ENCODE measurements around the gene SEL1L3.

Gene SEL1L3

DNA sequence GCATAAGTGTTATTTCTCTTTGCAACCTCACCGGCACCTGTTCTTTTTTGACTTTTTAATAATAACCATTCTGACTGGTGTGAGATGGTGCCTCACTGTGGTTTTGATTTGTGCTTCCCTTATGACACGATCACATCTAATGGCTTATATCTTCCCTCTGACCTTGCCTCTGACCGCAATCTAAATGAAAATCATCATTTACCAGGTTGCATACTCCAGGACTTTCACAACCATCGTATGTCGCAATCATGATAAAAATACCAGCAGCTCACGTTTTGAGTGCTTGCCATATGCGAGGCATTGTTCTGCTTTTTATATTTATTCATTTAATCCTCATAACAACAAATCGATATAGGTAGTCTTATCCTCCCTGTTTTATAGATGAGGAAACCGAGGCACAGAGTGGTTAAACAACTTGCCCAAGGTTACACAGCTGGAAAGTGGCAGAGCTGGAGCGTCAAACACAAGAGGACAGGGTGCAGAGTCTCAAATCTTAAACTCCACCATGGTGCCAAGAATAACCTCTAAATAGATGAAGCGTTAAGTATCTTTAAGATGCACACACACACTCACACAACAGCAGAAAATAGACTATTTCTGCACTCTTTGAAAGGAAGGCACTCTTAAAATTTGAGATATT, 102.2 kb downstream of the SEL1L3 start:
- DNase-seq (ENCODE audit: extremely low spot score, insufficient read length, low read depth) (no peak), FAIRE-seq (no peak)

DNA sequence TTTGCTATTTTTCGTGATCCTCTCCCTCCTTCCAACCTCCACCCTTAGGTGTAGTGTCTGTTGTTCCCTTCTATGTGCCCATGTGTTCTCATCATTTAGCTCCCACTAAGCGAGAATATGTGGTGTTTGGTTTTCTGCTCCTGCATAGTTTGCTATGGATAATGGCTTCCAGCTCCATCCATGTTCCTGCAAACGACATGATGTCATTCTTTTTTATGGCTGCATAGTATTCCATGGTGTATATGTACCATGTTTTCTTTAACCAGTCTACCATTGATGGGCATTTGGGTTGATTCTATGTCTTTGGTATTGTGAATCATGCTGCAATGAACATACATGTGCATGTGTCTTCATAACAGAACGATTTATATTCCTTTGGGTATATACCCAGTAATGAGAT, 102.7 kb downstream of the SEL1L3 start:
- DNase-seq (ENCODE audit: extremely low spot score, insufficient read length, low read depth) (no peak), FAIRE-seq (no peak)

DNA sequence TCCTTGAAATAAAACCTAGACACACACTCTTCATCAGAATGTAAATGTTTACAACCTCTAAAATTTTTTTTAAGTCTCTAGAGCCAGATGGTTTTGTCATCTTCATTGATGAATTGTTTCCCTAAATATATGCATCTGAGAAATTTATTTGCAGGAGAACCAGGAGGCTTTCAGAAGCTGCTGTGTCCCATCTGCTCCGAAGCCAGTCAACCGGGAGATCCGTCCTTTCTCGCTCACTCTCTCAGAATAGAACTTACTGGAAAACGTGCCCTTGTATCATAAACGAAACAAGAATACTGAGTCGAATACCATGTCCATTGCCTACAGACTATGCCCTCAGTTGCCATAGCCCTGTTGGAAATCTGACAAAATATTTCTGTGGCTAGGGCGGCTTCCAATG, 103.7 kb downstream of the SEL1L3 start:
- FAIRE-seq: no peak
- DNase-seq (ENCODE audit: extremely low spot score, insufficient read length, low read depth): no peak

DNA sequence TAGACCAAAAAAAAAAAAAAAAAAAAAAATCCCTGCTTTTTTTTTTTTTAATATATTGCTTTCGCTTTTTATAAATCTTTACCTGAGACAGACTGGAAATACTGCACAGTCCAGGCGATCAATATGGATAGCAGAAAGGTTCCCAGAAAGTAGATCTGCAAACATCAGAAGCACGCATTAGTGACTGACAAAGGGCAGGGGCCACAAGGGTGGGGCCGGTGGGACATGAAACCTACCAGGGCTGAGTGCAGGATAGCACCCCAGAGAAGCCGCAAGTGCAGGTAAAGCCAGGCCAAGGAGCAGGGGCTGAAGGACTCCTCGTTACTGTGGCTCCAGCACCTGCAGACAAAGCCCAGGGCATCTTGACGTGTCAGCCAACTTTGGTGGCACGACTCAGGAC, 105.3 kb downstream of the SEL1L3 start:
- DNase-seq (ENCODE audit: extremely low spot score, insufficient read length, low read depth) (no peak), FAIRE-seq (no peak)

DNA sequence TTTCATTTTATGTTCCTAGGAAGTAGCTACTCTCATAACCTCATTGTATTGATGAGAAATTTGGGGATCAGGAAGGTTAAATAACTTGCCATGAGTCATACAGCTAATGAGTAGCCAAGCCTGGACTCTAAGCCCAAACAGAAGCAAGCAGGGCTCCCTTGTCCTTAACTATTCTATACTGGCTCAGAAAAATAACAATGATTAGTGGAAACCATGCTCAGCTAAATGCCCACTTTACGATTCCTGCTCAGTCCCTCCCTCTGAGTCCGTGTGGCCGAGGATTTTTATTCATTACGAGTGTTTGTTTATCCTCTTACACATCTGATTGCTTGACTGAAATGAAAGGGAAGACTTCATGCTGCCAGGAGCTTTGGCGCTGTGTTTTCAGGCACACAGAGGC, 106.3 kb downstream of the SEL1L3 start:
- DNase-seq (ENCODE audit: extremely low spot score, insufficient read length, low read depth) (no peak), FAIRE-seq (no peak)

DNA sequence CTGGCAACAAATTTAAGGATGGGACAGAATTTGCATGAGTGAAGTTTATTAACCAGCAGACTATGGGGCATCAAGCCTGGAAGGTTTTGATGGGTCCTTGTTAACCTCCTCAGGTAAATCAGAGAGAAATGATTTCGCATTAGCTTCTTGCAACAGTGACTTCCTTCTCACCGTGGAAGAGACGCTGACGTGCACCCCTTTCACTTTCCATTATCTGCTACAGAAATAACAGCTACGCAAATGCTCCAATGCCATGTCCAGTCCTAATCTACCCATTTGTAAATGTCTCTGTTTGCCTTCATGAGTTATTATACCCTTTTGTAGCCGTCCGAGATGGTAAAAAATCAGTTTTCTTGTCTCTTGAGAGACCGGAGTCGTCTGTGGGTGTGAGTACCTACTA, 106.9 kb downstream of the SEL1L3 start:
- no peak for DNase-seq (ENCODE audit: extremely low spot score, insufficient read length, low read depth)
- FAIRE-seq: no peak

DNA sequence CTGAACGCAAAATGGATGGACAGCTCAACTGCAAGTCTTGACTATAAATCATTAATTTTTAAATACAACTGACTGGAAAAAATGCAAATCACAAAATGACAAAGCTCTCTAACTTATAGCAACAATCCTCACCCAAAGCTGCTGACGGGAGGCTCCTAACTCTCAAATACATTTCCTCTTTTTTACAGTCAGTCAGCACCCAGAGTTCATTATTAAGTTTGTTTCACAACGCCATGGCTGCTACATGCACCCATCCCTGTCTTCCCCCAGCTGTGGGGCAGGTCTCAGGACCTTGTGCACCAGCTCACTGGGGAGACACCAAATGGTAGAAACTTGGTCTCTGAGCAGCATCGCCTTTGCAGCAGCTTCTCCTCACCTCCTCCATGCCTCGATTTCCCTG, 109.5 kb downstream of the SEL1L3 start:
- FAIRE-seq (no peak), DNase-seq (ENCODE audit: extremely low spot score, insufficient read length, low read depth) (no peak)

DNA sequence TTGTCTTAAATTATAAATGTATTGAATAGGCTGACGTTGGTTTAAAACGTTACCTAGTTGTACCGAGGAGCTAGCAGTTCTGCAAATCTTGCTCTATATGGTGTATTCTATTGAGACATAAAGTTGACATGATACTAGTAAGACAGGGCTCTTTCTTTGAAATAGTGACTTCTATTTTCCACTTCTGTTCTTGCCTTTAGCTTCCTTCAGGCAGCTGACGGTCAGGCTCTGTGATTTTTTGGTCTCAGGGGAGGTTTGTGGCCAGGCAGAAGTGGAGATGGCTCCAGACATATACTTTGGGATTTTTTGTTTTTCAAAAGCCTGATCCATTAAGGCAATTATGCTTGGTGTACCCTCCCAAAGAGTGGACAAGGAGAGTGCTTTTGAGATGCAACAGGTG, 111.9 kb downstream of the SEL1L3 start:
- DNase-seq (ENCODE audit: extremely low spot score, insufficient read length, low read depth) (no peak), FAIRE-seq (no peak)

DNA sequence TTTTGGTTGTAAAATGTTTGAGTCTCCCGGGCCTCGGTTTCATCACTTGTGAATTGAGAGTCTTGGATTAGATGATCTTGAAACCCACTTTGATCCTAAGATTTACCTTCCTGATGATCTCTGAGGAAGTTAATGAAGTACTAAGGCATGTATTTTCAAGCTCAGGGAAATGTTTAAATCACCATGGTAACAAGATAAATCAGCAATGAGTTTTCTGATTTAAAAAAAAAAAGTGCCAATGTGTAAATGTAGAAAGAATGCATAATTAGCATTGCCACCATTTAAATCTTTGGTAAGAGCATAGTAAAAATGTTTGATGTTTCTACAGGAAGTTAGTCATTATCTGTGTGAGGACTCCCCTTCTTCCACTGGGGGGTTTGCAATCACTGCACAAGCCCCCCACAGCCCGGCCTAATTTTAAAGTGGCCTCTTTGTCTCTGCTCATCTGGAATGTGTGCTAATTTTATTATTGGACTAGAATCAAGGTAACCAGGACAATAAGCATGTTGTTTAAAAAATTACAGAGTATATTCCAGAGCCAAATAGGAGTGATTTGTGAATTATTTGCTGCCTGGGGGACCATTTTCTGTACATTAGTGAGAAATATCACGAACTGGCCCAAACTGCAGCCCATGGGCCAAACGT, 113.5 kb downstream of the SEL1L3 start:
- FAIRE-seq (no peak), DNase-seq (ENCODE audit: extremely low spot score, insufficient read length, low read depth) (no peak)

DNA sequence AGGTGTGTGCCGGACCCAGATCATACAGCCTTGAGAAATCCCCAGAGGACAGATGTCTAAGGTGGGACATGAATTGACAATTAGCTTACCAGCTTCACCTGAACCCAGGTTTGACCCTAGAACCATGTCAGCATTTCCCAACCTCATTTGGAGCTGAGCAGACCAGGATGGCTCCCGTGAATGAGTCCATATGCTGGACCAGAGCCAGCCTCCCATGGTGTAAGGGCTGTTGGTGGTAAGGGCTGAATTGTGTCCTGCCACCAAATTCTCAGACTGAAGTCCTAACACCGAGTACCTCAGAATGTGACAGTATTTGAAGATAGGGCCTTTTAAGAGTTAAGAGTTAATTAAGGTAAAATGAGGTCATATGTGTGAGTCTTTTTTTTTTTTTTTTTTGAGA, 118.8 kb downstream of the SEL1L3 start:
- no peak for DNase-seq (ENCODE audit: extremely low spot score, insufficient read length, low read depth)
- FAIRE-seq: no peak

DNA sequence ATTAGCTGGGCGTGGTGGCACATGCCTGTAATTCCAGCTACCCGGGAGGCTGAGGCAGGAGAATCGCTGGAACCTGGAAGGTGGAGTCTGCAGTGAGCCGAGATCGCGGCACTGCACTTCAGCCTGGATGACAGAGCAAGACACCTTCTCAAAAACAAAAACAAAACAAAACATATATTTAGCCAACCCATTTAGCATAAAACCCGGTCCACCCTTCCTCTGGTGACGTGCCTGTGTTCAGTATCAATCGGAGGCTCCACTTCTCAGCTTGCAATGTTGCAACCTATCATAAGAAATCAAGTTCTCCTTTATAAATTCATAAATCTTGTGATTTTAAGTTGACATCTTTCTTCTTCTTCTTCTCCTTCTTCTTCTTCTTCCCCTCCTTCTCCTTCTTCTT, 133.2 kb downstream of the SEL1L3 start:
- FAIRE-seq (no peak), DNase-seq (ENCODE audit: extremely low spot score, insufficient read length, low read depth) (no peak)

DNA sequence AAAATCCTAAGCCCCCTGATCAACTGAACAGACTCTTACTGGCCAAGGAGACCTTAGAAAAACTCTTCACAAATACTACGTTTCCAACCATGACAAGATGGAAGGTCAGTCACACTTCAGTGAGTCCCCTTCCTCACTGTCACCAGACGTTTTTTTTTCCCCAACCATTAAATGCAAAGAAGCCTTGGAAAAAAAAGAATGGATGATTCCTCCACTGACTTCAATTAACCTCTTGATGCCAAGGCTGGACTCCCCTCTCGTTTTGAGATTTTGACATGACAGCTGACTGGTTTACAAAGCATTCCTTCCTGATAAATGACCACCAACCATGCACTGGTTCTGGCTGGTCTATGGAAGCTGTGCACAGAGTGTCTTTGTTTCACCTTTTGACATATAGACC, 133.9 kb downstream of the SEL1L3 start:
- no peak for FAIRE-seq
- DNase-seq (ENCODE audit: extremely low spot score, insufficient read length, low read depth): no peak

DNA sequence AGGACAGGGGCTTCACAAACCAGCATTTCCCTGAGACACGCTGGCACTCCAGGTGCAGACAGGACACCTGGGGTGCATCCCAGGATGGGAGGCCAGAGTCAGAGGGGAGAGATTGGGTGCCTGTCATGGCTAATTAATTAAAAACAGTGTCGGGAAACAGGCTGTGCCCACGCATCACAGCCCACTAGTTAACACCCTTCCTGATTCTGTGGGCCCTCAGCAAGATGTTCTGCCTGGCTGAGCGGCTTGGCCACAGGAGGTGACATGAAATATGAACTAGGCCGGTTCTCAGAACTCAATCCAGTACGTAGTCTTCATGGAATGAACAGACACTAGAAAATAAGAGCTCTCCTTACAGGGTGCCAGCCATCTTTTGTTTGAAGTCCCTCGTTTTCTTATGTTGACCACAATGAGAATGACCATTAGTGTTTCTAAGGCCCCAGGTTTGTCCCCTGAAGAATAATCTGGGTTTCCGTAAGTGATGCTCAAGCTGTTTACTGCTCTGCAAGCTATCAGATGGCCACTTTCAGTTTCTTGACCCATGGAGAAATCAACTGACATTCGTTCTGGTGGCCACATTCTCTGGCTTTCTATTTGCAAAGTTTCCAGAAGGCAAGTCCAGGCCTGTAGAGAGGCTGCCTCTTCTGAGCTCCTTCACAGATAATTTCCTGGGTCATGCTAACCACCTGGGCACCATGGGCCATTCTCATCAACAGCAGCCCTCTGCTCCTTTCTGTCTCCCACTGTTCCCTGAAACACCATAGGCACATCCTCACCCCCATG, 134.9 kb downstream of the SEL1L3 start:
- DNase-seq (ENCODE audit: extremely low spot score, insufficient read length, low read depth): peak; percentile 25
- FAIRE-seq: peak; percentile 80

DNA sequence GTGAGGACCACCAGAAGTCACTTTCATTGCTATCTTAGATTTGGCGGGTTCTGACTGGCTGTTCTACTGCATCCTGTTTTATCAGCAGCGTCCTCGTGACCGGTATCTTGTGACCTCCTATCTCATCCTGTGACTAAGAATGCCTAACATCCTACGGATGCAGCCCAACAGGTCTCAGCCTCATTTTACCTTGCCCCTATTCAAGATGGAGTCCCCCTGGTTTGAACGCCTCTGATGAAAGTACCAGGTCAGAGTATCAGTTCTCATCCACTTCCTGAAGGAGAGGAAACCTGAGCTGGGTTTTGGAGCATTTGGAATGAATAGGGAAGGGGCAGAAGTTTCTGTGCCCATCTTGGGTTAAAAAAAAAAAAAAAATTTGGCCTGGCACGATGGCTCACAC, 136.9 kb downstream of the SEL1L3 start:
- DNase-seq (ENCODE audit: extremely low spot score, insufficient read length, low read depth) (no peak), FAIRE-seq (no peak)

DNA sequence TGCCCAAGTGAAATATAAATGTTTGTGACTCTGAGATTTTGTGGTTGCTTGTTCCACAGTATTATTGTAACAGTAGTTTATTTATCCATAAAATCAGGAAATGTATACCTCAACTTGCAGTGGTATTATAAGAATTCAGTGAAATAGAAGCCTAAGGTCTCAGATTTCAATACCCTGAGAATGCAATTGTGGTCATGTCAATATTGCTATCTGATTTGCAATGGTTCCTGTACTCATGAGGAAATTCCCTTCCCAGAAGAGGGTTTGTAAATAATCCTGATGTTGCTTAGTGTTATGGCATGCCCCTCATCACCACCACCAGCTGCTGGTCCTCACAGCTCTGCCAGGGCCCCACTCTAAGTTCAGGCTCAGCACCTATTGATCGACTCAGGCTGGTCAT, 139.4 kb downstream of the SEL1L3 start:
- DNase-seq (ENCODE audit: extremely low spot score, insufficient read length, low read depth) (no peak), FAIRE-seq (no peak)

DNA sequence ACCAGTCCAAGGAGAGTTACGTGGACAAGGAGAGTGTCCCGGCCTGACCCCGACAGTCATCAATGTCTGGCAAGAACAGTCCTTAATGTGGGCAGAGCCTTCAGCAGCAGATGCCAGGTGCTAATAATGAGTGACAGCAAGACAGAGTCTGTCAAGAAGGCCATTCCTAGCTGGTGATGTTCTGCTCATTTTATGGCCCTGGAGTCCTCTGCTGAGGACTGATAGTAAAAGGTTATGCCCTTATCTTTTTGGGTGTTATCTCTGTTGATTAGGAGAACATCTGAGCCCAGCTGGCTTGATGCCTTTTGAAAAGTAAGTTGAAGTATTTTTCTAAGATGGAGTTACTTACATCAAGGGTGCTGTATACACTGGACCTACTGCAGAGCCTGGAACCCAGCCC, 139.8 kb downstream of the SEL1L3 start:
- DNase-seq (ENCODE audit: extremely low spot score, insufficient read length, low read depth): no peak
- FAIRE-seq: no peak

DNA sequence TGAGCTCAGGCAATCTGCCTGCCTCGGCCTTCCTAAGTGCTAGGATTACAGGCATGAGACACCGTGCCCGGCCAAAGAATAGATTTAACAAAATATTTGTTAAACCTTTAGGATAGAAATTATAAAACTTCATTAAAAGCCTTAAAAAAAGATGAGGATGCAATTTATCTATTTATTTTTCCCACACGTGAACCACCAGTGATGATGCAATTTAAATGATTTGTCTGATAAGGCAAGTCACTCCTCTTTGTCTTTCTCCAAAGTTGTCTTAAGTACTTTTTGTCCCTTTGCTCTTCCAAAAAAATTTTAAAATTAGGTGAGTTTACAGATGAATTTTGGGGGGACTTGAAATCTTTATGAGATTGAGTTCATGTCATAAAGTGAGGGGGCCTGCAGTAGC, 149.0 kb downstream of the SEL1L3 start:
- DNase-seq (ENCODE audit: extremely low spot score, insufficient read length, low read depth): no peak
- FAIRE-seq: no peak

DNA sequence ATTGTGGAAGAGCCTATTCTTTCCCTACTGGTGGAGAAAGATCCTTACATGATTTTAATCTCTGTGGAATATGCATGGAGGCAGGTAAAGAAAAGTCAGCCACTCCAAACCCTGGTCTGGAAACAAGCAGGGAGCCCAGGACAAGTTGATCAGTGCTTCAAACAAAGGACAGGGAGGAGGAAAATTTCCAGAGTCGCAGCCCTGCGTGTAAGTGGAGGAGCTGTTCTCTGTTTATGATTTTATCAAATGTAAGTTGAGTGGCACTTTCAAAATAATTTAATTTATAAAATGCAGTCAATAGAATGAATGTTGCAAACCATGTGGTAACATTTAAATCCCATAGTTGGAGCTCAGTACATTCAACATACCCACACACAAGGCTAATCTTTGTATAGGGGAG, 150.2 kb downstream of the SEL1L3 start:
- no peak for FAIRE-seq

DNA sequence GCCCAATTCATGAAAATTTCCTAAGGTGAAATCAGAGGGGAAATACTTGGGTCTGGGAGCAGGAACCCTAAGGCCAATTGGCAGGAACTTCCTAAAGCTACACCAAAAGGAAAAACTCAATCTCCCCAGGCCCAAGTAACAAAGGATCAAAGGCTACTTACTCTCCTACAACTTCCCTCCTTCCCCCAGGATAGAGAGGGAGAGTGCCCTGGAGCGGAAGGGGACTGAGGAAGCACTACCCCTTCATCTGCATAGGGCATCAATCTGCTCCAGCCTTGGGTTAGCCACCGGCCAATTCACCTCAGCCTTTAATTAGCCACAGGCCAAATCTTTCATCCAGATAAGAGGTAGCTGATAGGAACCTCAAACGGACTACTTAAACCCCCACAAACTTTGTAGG, 152.2 kb downstream of the SEL1L3 start:
- no peak for FAIRE-seq
- no peak for DNase-seq (ENCODE audit: extremely low spot score, insufficient read length, low read depth)

More for the DNA sequence above, 150.2 kb downstream of the SEL1L3 start:
- no peak for DNase-seq (ENCODE audit: extremely low spot score, insufficient read length, low read depth)

DNA sequence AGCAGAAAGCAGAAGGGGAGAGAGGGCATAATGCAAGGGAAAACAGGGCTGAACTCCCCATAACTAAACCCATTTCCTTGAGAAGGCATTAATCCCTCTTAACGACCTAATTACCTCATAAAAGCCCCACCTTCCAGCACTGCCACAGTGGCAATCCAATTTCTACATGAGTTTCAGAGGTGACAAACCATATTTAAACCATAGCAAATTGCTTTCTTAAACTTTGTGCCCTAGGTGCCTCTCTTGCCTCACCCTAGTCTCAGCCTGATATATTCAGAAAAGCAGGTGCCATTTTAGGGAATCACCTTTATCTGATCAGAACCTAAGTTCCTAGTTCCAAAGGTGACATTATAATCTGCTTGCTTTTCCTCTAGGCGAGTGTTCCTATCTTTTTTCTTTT, 158.3 kb downstream of the SEL1L3 start:
- no peak for DNase-seq (ENCODE audit: extremely low spot score, insufficient read length, low read depth)
- no peak for FAIRE-seq

DNA sequence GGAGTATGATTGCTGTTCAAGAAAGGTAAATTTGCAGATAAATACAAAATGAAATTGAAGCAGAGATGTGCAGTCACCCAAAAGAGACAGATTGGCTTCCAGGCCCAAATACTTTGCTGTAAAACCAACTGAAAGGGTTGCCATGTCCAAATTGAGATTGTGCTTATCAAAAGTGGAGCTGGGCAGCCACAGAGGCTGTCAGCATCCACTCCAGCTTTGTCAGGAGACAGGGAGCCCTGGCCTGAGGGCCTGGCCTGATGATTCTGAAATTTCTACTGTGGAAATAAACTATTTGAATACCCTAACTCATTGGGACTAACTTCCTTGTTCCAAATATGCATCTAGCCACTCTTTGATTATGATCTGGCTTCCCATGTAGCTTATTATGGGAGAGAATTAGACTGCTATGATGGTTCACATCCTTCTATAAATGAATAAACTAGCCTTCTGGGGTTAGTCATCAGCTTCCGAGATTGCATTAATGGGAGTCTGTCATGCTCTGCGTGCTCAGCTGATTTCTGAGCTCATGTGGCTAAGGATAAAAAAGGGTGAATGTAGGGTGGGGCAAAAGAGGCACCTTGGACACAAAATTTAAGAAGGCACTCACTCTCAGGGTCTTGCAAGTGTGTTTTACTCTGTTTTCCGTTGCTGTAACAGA, 158.9 kb downstream of the SEL1L3 start:
- FAIRE-seq: no peak
- no peak for DNase-seq (ENCODE audit: extremely low spot score, insufficient read length, low read depth)
